Suppressor macrophage (primary cell): ENCODE measurements around the gene TP53BP2.
A peak's percentile ranks its signal among the peaks of the same experiment; 100 is the strongest.
"Not testable (repeated sequence)": the region's sequence is repeated elsewhere in the genome, so short reads cannot be mapped to it uniquely, and the experiment has no call there.

Source experiments
- DNase-seq, 4 experiments: peaks; one replicate each; pipeline ENCODE4 v3.0.0-alpha.2; 2020 to 2022

Gene TP53BP2

DNA sequence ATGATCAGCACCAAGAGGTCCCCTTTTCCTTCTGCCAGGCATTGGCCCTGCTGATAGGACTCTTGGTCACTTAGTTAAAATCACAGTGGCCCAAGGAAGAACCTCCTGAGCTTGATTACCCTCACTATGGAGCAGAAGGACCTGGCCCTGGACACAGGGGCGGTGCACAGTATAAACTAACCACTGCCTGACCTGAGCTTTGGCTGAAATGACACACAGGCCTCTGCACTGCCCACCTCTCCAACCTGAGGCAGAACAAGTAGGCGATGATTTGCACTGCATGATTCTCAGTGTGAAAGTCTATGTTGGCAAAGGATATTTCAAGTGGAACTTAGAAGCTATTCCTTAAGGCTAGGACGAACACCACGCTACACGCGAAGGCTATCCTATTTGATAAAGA, 84.9 kb downstream of the TP53BP2 start:
- DNase-seq = no peak

DNA sequence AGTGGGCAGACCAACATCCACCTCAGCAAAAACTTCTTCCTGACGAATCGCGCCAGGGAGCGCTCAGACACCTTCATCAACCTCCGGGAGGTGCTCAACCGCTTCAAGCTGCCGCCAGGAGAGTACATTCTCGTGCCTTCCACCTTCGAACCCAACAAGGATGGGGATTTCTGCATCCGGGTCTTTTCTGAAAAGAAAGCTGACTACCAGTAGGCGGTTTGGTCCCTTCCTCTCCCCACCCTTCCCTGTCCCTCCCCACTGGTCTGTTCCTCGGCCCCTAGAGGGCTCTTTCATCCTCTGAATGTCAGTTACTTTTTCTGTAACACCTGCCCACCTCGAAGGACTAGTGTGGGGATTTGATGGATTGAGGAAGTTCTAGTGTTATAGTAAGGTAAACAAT, 86.5 kb downstream of the TP53BP2 start:
- DNase-seq = no peak

DNA sequence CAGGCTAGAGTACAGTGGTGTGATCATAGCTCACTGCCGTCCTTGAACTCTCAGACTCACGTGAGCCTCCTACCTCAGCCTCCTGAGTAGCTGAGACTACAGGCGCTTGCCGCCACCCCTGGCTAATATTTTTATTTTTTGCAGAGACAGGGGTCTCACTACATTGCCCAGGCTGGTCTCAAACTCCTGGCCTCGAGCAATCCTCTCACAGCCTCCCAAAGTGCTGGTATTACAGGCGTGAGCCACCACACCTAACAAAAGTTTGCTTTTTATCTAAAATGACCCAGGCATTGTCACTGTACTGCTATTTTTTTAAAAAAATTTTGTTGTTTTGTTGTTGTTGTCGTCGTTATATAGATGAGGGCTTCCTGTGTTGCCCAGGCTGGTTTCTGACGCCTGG, 87.0 kb downstream of the TP53BP2 start:
- no peak for DNase-seq

DNA sequence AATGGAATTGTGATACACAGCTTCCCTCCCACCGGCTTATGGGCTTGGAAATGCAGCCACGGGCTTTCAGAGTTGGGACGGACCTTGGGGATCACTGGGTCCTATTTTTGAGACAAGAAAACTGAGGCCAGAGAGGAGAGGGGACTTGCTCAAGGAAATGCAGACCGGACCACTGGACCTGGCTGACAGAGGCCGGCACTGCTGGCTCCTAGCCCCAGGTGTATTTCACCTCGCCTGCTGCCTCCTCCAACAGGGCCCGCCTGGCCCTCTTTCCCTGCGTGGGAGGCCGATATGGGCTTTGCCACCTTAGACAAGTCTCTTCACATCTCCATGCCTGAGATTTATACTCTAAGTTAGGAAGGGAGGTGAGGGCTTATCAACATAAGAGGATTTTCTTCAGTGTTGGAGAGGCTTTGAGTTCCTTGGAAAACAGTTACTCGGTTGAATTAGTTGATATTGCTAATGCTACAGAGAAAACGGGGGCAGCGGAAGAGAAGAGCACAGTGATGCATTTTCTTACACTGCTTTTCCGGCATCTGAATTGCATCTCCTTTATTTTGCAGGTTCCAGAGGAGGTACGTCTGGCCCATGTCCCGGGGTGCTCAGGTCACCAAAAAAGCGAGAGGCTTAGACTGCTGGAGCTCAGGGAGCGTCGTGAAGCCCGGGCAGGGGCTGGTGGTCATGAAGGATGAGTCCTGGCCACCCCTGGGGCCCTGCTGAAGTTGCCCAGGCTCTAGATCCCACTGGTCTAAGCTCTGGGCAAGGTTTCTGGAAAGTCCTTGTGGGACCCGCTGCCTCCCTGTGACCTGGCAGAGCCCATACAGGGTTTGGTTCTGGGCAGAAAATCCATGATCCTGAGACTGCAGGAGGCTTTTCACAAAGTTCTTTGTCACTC, 88.7 kb downstream of the TP53BP2 start:
- no peak for DNase-seq

GRCh38 chr1:223755992-223756775, 89.6 kb downstream of the TP53BP2 start:
- no peak for DNase-seq

GRCh38 chr1:223755432-223755792, 90.3 kb downstream of the TP53BP2 start:
- DNase-seq = no peak

GRCh38 chr1:223754681-223755431, 90.9 kb downstream of the TP53BP2 start:
- no peak for DNase-seq

DNA sequence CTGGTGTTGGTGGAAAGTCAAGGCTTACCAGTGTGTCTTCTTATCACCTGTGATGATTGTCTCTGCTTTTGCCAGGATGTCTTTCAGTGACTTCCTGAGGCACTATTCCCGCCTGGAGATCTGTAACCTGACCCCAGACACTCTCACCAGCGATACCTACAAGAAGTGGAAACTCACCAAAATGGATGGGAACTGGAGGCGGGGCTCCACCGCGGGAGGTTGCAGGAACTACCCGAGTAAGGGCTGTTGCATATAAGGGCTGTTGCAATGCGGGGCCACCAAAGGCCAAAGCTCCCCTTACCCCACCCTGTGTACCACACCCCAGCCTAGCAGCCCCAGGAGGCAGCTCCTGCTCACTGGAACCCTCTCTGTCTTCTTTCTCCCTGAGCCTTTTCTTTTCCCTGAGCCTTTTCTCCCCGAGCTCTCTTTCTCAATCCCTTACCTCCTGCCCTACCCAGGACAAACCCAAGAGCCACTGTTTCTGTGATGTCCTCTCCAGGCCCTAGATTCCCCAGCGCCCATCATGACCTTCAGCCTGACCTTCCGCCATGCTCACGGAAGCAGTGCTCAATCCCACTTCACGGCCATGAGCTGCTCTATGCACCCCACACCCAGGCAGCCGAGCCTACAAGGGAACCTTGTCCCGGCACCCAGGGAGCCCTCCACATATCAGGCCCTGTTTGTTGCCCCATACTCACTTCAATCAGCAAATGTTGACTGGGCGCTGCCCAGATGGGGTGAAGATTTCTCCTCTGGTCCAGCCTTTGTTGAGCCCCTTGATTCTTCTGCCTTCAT, 92.8 kb downstream of the TP53BP2 start:
- DNase-seq = no peak

DNA sequence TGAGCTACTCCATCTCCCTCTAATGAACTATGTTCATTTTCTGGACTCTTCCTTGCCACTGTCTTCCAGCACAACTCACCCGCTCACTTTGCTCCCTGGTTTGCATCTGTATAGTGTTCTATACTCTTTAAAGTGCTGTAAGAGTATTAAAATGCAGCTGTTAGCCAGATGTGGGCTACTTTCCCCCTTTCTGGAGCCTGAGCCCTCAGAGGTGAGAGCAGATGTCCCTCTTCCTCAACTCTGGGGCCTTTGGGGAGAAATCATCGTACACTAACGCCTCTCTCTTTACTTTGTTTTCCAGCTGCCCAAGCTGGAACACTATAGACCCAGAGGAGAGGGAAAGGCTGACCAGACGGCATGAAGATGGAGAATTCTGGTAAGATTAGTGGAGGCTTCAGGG, 94.1 kb downstream of the TP53BP2 start:
- no peak for DNase-seq

- DNase-seq = no peak
Observed at GRCh38 chr1:223750730-223751570, 94.8 kb downstream of the TP53BP2 start.

DNA sequence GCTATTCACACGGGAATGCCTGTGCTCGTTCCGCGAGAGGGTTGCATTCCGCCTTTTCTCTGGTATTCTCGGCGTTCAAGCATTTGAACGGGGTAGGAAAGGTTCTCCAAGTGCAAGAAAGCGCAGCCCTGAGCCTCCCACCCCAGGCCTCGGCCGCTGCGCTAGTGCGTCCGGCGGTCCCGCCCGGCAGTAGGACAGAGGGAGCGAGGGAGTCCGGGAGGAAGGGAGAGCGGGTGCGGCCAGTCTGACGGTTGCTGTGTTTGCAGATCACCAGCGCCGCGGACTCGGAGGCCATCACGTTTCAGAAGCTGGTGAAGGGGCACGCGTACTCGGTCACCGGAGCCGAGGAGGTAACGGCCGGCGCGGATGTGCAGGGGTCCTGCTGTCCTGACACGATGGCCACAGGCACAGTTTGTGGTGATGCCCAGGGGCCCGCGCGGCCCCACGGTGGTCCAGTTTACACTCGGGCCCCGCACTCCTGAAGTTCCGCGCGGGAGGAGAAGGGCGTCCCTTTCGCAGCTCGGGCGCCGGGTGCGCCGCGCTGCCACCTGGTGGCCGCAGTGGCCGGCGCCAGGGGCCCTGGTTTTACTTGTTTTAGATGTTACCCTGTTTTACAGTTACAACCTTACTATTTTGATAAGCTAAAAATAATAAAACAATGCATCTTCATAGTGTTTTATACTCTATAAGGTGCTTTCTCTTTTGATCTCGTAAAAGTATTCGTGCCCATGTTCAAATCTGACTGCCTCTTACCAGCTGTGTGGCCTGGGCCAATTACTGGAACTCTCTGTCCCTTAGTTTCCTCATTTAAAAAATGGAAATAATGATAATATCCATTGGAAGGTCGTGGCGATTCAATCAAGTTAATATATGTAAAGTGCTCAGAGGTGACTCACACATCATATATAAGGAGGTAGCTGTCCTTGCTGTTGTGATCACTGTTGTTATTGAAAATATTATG, 96.7 kb downstream of the TP53BP2 start:
- DNase-seq = peak; percentile 70 to 86 (median 80)

DNA sequence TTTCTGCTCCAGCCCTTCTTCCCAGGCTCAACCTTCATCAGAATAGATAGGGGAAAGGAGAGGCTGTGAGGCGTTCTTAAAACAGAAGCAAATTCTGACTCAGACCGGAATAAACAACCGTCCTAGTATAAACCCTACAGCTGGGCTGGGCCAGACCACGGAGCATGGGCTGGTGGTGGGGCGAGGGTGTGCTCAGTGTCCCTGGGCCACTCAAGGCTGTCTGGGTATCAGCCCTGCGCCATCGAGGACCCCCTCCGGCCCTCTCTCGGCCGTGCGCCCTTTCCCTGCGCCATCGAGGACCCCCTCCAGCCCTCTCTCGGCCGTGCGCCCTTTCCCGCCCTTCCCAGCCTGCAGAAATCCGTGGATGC, 97.4 kb downstream of the TP53BP2 start:
- peak in 3 of 4 experiments; percentile 10 to 68 (median 35) for DNase-seq

DNA sequence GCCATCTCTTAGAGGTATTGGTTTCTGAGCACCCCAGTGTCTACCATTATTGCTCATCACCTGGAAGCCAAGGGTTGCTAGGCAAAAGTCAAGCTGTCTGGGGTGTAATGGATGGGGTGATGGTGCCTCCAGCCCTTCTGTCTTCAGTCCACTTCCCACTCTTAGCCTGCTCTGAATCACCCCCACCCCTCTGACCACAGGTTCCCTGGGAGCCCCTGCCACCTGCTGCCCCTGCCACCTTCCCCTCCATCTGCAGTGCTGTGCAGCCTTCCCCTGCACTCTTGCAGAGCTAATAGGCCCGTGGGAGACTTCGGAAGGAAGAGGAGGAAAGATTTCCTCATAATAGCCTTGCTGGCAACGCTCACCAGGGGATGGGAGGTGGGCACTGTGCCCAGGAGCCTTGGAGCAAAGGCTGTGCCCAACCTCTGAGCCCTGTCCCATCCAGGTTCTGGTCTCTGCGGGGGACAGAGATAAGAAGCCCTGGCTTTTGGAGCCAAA, 97.9 kb downstream of the TP53BP2 start:
- peak in 1 of 4 experiments; percentile 29 for DNase-seq

- no peak for DNase-seq
Observed at GRCh38 chr1:223745731-223746130, 100.0 kb downstream of the TP53BP2 start.

DNA sequence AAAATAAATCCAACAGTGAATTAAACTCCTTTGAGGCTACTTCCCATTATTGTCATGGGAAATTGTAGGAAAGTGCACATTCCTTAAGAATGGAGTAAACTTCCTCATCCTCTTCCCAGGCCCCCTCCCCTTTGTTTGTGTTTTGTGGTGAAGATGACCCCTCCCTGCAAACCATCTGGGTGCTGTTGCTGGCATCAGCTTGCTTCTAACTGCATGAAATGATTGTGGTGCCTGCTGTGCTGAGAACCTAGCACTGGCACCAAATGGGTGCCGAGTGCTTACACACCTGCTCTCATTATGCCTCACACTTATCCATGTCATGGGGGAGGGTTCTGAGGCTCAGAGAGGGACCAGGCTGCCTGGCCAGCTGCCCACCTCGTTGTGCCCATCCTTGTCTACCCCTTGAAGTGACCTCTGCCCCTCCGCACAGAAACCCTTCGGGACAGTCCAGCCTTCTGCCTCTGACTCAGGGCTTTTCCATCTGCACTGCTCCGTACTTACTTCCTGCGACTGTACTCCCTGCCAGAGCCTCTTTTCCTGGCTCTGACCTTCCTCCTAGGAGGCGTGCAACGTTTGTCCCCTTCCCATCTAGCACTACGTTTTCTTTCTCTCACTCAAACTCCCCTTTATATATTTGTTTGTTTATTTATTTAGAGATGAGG, 102.8 kb downstream of the TP53BP2 start:
- DNase-seq = no peak

- DNase-seq = no peak
Observed at GRCh38 chr1:223741861-223742260, 103.9 kb downstream of the TP53BP2 start.

DNA sequence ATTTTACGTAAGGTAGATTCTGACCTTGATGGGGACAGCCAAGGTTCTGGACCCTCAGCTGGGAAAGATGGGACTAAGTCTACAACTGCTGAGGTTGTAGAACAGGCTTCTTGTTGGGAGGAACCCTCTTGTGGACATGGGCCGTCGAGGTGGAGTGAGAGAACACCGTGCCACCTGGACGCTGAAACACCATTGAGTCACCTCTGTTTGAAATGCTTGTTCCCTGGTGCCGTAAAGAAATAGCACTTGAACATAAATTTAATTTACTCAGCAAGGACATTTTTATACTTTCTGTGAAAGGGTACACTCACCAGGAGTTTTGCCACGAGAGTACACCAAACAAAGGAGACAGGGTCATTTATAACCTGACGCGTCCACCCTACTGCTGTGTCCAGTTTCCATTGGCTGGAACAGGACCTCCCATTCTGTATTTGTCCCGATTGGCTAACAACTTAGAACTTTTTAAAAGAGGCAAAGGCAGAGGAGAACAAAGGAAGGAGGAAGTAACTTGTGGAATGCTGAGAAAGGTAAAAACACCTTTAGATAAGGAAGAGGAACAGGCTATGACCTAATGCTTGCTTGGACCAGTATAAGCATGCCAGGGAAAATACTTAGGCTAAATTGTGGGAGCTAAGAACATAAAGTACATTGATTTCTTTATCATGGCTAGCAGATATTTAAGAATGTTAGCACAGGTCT, 105.6 kb downstream of the TP53BP2 start:
- DNase-seq = not testable (repeated sequence)

DNA sequence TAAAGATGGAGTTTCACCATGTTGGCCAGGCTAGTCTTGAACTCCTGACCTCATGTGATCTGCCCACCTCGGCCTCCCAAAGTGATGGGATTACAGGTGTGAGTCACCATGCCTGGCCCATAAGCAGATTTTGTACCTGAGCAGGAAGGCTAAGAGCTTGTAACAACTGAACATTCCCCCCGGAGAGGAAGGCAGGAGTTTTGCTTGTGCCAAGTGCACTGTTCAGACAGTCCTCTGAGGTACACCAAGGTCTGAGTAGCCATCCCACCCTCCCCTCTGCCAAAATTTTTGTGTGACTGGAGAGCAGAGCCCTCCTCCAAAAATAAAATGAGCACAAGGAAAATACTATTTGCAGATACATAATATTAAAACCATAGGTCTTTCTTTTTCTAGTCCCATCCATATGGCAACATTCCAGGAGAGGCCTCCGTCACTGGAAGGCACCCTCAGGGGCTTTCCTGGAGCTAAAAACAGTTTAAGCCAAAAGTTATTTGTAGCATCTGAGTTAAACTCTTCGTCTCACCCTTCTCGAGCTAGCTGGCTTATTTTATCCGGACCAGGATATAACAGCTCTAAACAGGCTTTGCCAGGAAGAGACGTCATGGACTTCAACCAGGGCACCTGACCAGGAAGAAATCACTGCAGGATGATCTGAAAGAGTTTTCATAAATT, 106.2 kb downstream of the TP53BP2 start:
- no peak for DNase-seq
